ENCODE data around the gene CREB5. TPM values are rescaled to one million over a fixed set of nuclear protein-coding genes. Genes with fewer than 3 reads are reported as not detected.

Gene CREB5
- total RNA-seq, 1 donor from 2014 or later = 13.6 TPM

GRCh38 chr7:28773423-28774145, 361.3 kb downstream of the CREB5 start:
- peaks cover 12% of the 10 kb centered on the region for H3K4me1 Mint-ChIP-seq
- TF ChIP-seq CTCF (IDR thresholded peaks at IDR 0.05; ENCODE audit: unreplicated experiment) = no peak
- DNase-seq (ENCODE audit: low spot score in 2 of 2, unreplicated experiment in 2 of 2) = no peak
- no peak overlapping the region for H3K4me3 Mint-ChIP-seq
- no peak overlapping the region for H3K27ac Mint-ChIP-seq
- peaks cover 8% of the 10 kb centered on the region for H3K9me3 Mint-ChIP-seq
- H3K27me3 Mint-ChIP-seq (ENCODE audit: low read depth) = no peaks in the 10 kb centered on the region
- H3K36me3 Mint-ChIP-seq = no peaks in the 10 kb centered on the region

GRCh38 chr7:28774261-28774988, 362.1 kb downstream of the CREB5 start:
- Mint-ChIP-seq H3K9me3 (peaks cover 8% of the 10 kb centered on the region), H3K4me3 (no peak overlapping the region), H3K4me1 (peaks cover 20% of the 10 kb centered on the region), H3K36me3 (no peaks in the 10 kb centered on the region), H3K27me3 (ENCODE audit: low read depth) (no peaks in the 10 kb centered on the region), H3K27ac (no peak overlapping the region)
- TF ChIP-seq CTCF (IDR thresholded peaks at IDR 0.05; ENCODE audit: unreplicated experiment) = no peak
- DNase-seq (ENCODE audit: low spot score in 2 of 2, unreplicated experiment in 2 of 2) = no peak

GRCh38 chr7:28776463-28777157, 364.3 kb downstream of the CREB5 start:
- no peaks in the 10 kb centered on the region for H3K36me3 Mint-ChIP-seq
- TF ChIP-seq CTCF (IDR thresholded peaks at IDR 0.05; ENCODE audit: unreplicated experiment) = no peak
- H3K27ac Mint-ChIP-seq = no peak overlapping the region
- DNase-seq (ENCODE audit: low spot score in 2 of 2, unreplicated experiment in 2 of 2) = no peak
- H3K4me3 Mint-ChIP-seq = no peak overlapping the region
- peaks cover 29% of the 10 kb centered on the region for H3K4me1 Mint-ChIP-seq
- peaks cover 4% of the 10 kb centered on the region for H3K9me3 Mint-ChIP-seq
- no peaks in the 10 kb centered on the region for H3K27me3 Mint-ChIP-seq (ENCODE audit: low read depth)

GRCh38 chr7:28778786-28779185, 366.5 kb downstream of the CREB5 start:
- TF ChIP-seq CTCF (IDR thresholded peaks at IDR 0.05; ENCODE audit: unreplicated experiment) = no peak
- Mint-ChIP-seq H3K27me3 (ENCODE audit: low read depth) (no peaks in the 10 kb centered on the region), H3K4me1 (peaks cover 31% of the 10 kb centered on the region), H3K36me3 (no peaks in the 10 kb centered on the region), H3K4me3 (no peak overlapping the region), H3K27ac (no peak overlapping the region), H3K9me3 (peaks cover 4% of the 10 kb centered on the region)
- no peak for DNase-seq (ENCODE audit: low spot score in 2 of 2, unreplicated experiment in 2 of 2)

GRCh38 chr7:28779954-28780353, 367.6 kb downstream of the CREB5 start:
- Mint-ChIP-seq H3K9me3 (peaks cover 4% of the 10 kb centered on the region), H3K27me3 (ENCODE audit: low read depth) (no peaks in the 10 kb centered on the region)

More at GRCh38 chr7:28779954-28780353, 367.6 kb downstream of the CREB5 start:
- DNase-seq (ENCODE audit: low spot score in 2 of 2, unreplicated experiment in 2 of 2) = no peak
- H3K27ac Mint-ChIP-seq = no peak overlapping the region
- no peak for TF ChIP-seq CTCF (IDR thresholded peaks at IDR 0.05; ENCODE audit: unreplicated experiment)
- H3K4me3 Mint-ChIP-seq = no peak overlapping the region
- no peaks in the 10 kb centered on the region for H3K36me3 Mint-ChIP-seq
- H3K4me1 Mint-ChIP-seq = peaks cover 32% of the 10 kb centered on the region

All from mesothelial cell of epicardium (in vitro differentiated cells).